ENCODE measurements around the gene FADS2.

- TF ChIP-seq CTCF (IDR thresholded peaks at IDR 0.05) (no peak), POLR2A (IDR thresholded peaks at IDR 0.05) (no peak)
Measured at GRCh38 chr11:61883327-61883726, 55.2 kb downstream of the FADS2 start.
